GM10266 (cell line): ENCODE measurements around the gene VWA8.
"Not testable (repeated sequence)": the region's sequence is repeated elsewhere in the genome, so short reads cannot be mapped to it uniquely, and the experiment has no call there.

ENCODE experiments used
- DNase-seq: peaks from one replicate; pipeline ENCODE4 v3.0.0; 2012; ENCODE audit errors: extremely low spot score
- TF ChIP-seq, protein P1 (sequence below): IDR thresholded peaks from 2 replicates; pipeline ENCODE4 v1.5.1; 2012; ENCODE audit warnings: mild to moderate bottlenecking, low read depth; ENCODE audit not compliant: control insufficient read depth, insufficient read depth; ENCODE audit errors: missing control alignments

VWA8 gene

DNA sequence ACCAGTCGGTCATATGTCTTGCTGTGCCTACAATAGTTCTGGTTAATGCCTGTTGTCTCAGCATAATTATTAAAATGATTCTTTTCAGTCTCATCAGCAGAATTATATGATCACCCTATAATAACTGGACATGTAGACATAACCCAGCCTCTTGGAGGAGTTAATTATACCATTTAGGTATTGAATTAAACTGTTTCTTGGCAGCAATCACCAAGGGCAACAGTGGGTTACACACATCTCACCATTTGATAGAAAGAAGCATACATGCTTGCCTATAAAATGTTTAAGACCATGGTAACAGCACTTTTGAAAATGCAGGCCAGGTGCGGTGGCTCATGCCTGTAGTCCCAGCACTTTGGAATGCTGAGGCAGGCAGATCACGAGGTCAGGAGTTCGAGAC, 318.9 kb downstream of the VWA8 start:
- DNase-seq: no peak

DNA sequence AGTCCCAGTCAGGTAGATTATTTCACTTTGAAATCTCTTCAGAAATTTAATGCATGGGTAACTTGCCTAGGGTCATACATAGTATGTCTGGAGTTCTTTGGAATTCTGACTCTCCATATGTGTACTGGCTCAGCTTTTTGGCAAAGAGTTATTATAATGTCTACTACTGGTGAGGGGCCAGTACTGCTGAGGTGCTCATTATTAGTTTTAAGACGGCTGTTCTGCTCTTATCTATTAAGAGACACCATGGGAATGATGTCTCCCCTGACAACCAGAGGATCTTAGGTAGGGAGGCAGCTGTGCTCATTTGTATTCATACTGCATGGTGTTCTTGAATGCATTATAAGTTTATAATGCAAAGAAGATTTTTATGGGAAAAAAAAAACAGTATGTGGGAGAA, 319.5 kb downstream of the VWA8 start:
- TF ChIP-seq, protein P1, sequence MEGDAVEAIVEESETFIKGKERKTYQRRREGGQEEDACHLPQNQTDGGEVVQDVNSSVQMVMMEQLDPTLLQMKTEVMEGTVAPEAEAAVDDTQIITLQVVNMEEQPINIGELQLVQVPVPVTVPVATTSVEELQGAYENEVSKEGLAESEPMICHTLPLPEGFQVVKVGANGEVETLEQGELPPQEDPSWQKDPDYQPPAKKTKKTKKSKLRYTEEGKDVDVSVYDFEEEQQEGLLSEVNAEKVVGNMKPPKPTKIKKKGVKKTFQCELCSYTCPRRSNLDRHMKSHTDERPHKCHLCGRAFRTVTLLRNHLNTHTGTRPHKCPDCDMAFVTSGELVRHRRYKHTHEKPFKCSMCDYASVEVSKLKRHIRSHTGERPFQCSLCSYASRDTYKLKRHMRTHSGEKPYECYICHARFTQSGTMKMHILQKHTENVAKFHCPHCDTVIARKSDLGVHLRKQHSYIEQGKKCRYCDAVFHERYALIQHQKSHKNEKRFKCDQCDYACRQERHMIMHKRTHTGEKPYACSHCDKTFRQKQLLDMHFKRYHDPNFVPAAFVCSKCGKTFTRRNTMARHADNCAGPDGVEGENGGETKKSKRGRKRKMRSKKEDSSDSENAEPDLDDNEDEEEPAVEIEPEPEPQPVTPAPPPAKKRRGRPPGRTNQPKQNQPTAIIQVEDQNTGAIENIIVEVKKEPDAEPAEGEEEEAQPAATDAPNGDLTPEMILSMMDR: no peak
- no peak for DNase-seq

More for the DNA sequence above, 318.9 kb downstream of the VWA8 start:
- TF ChIP-seq, protein P1: no peak

DNA sequence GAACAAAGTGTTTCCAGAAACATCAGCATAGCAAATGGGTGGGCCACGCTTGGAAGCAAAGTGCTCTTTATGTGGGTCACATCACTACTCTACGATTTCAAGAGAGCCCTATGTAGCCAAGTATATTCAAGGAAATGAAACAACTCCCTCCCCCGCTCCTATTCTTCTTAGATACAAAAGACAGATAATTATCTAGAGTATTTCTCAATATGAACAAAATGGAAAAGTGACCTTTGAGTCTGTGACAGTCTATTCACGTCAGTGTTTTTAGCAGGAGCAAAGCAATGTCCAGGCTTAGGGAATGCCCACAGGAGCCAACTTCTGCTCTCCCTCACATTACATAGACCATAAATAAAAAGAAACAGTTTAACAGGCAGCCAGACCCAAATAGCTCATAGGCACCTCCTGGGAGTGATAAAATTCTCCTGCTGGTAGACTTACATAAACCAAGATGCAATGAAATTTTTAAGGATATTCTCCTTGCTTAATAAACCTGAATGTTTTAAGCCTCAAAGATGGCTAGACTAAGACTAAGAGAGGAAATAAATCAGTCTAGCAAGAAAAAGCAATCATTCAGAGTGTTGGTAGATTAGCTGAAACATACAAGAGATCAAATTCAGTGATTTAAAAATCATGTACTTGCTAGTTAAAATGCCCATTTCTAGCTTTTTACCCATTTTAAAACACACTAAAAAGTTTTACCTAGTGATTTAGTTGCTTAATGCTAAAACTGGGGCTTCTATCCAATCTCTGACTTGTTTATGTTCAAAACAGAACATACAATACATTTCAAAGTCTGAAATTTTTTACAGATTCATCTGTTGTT, 320.7 kb downstream of the VWA8 start:
- no peak for DNase-seq

DNA sequence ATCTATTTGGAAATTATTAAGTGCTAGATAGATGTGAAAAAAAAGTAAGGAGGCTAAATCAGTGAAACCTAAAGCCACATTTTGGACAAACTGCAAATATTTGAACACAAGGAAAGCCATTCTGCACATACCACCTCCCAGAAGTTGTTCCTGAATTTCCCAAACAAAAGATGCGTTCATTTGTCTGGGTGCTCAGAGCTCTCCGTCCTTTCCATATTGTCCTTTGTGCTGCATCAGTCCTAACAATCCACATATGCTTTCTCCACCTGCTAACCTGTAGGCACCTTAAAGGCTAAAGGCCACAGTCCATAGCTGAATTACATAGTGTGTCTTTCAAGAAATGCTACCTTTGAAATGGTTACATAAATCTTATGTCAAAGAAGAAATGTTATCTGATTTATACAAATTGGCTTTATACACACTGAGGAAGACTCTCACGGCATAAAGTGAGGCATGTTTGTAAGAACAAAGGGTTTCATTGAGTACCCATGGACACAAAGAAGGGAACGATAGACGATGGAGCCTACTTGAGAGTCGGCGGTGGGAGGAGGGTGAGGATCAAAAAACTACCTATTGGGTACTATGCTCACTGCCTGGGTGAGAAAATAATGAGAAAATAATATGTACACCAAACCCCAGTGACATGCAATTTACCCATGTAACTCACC, 321.5 kb downstream of the VWA8 start:
- no peak for DNase-seq
- TF ChIP-seq, protein P1: no peak

More for the DNA sequence above, 320.7 kb downstream of the VWA8 start:
- TF ChIP-seq, protein P1: no peak

DNA sequence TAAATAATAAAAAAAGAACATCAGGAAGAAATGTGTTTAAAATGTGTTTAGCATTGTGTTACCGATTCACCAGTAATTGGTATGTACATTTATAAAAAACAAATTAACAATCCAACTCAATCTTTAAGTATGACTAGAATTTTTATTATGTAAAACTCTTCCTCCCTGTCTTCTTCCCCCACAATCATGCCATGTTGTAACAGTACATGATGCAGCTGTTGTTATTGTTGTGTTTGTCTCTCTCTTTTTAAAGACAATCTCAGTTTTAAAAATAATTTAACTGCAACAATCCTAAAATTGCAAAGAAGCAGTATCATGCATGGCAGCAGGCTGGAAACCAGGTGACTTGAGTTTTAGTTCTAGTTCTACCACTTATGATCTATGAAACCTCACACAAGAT, 323.3 kb downstream of the VWA8 start:
- no peak for DNase-seq

DNA sequence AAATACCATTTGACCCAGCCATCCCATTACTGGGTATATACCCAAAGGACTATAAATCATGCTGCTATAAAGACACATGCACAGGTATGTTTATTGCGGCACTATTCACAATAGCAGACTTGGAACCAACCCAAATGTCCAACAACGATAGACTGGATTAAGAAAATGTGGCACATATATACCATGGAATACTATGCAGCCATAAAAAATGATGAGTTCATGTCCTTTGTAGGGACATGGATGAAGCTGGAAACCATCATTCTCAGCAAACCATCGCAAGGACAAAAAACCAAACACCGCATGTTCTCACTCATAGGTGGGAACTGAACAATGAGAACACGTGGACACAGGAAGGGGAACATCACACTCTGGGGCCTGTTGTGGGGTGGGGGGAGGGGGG, 323.9 kb downstream of the VWA8 start:
- not testable (repeated sequence) for DNase-seq

More for the DNA sequence above, 323.3 kb downstream of the VWA8 start:
- TF ChIP-seq, protein P1: no peak

DNA sequence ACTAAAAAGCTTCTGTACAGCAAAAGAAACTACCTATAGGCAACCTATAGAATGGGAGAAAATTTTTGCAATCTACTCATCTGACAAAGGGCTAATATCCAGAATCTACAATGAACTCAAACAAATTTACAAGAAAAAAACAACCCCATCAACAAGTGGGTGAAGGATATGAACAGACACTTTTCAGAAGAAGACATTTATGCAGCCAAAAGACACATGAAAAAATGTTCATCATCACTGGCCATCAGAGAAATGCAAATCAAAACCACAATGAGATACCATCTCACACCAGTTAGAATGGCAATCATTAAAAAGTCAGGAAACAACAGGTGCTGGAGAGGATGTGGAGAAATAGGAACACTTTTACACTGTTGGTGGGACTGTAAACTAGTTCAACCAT, 324.3 kb downstream of the VWA8 start:
- not testable (repeated sequence) for DNase-seq

DNA sequence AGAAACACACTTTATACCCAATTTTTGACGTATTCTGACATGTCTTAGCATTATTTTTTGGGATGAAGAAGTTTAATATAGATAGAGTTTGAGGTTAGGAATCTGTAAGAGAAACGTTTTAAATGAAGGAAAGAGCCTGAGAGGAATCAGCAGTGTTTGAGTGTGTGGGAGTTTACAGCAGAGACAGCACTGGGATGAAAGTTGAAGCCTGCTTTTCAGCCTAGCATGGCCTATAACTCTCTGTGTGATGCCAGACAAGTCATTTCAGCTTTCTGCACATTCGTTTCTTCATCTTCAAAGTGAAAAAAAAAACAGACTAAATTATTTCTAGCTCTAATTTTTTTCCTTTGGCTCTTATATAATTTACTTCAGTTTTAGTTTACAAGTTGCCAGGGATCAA, 326.5 kb downstream of the VWA8 start:
- no peak for DNase-seq

More for the DNA sequence above, 326.5 kb downstream of the VWA8 start:
- TF ChIP-seq, protein P1: no peak
